HG02678 (cell line): Measurements from ENCODE around the gene KRT16.
"Not testable (repeated sequence)": the region's sequence is repeated elsewhere in the genome, so short reads cannot be mapped to it uniquely, and the experiment has no call there.

ENCODE experiments used
- ATAC-seq: cut with Tn5 transposase; IDR thresholded peaks from one replicate; pipeline ENCODE4 v1.9.1; 2021; ENCODE audit warnings: mild to moderate bottlenecking, moderate library complexity; ENCODE audit not compliant: unreplicated experiment

Gene KRT16

GRCh38 chr17:41647940-41648410 is 35.4 kb upstream of the KRT16 start:
- ATAC-seq = peak; percentile 60

GRCh38 chr17:41647038-41647813 is 34.7 kb upstream of the KRT16 start:
- ATAC-seq = no peak

GRCh38 chr17:41642252-41643156 is 29.9 kb upstream of the KRT16 start:
- no peak for ATAC-seq

GRCh38 chr17:41640596-41640995 is 28.0 kb upstream of the KRT16 start:
- ATAC-seq = not testable (repeated sequence)

- no peak for ATAC-seq
Measured at GRCh38 chr17:41639492-41640473, 27.2 kb upstream of the KRT16 start.

- ATAC-seq = no peak
Measured at GRCh38 chr17:41638941-41639340, 26.4 kb upstream of the KRT16 start.

- ATAC-seq = no peak
Measured at GRCh38 chr17:41638194-41638593, 25.6 kb upstream of the KRT16 start.

GRCh38 chr17:41636652-41637051 is 24.1 kb upstream of the KRT16 start:
- ATAC-seq = no peak

- ATAC-seq = no peak
Measured at GRCh38 chr17:41635121-41636097, 22.8 kb upstream of the KRT16 start.

GRCh38 chr17:41634639-41635038 is 22.1 kb upstream of the KRT16 start:
- ATAC-seq = no peak

GRCh38 chr17:41633556-41634199 is 21.1 kb upstream of the KRT16 start:
- ATAC-seq = no peak

GRCh38 chr17:41632482-41633105 is 20.0 kb upstream of the KRT16 start:
- ATAC-seq = no peak

GRCh38 chr17:41631898-41632285 is 19.3 kb upstream of the KRT16 start:
- no peak for ATAC-seq

- no peak for ATAC-seq
Measured at GRCh38 chr17:41631025-41631897, 18.7 kb upstream of the KRT16 start.

GRCh38 chr17:41629826-41630670 is 17.5 kb upstream of the KRT16 start:
- no peak for ATAC-seq

- no peak for ATAC-seq
Measured at GRCh38 chr17:41629316-41629715, 16.7 kb upstream of the KRT16 start.
